ENCODE data around the gene TMX2.

Gene TMX2

DNA sequence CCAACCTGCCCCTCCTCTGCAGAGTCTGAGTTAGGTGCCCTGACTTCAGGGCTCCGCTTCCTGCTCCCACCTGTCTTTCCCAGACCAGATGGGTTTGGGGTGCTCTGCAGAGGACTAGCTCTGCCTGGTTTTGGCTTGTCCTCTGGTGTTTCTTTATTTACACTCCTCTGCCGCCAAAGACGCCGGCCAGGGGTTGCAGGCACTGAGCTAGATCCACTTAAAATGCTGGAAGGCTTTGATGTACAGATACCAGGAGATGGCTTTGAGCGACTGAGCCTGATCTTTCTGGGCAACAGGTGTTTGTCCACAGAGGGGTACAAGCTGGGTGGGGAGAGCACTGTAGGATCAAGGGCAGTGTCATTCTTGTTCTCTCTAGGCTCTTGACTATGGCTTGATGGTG, 32.8 kb downstream of the TMX2 start:
- TF ChIP-seq CREB1 (IDR thresholded peaks at IDR 0.05; ENCODE audit: low read depth) (no peak), TCF12 (IDR thresholded peaks at IDR 0.05; ENCODE audit: low read depth) (no peak), EGR1 (IDR thresholded peaks at IDR 0.05) (no peak), YY1 (IDR thresholded peaks at IDR 0.05; ENCODE audit: low read depth) (no peak), NFIC (IDR thresholded peaks at IDR 0.05) (no peak), TEAD4 (IDR thresholded peaks at IDR 0.05) (no peak), RAD21 (IDR thresholded peaks at IDR 0.05; ENCODE audit: low read depth) (no peak), FOXM1 (IDR thresholded peaks at IDR 0.05; ENCODE audit: borderline replicate concordance, low read depth) (no peak), ZBTB7A (IDR thresholded peaks at IDR 0.05; ENCODE audit: low read depth) (no peak), EP300 (IDR thresholded peaks at IDR 0.05; ENCODE audit: borderline replicate concordance) (no peak), CEBPB (IDR thresholded peaks at IDR 0.05) (no peak), TAF1 (IDR thresholded peaks at IDR 0.05; ENCODE audit: low read depth) (no peak)
- TF ChIP-seq, protein P1, sequence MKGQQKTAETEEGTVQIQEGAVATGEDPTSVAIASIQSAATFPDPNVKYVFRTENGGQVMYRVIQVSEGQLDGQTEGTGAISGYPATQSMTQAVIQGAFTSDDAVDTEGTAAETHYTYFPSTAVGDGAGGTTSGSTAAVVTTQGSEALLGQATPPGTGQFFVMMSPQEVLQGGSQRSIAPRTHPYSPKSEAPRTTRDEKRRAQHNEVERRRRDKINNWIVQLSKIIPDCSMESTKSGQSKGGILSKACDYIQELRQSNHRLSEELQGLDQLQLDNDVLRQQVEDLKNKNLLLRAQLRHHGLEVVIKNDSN (IDR thresholded peaks at IDR 0.05) = no peak
- TF ChIP-seq, protein P2, sequence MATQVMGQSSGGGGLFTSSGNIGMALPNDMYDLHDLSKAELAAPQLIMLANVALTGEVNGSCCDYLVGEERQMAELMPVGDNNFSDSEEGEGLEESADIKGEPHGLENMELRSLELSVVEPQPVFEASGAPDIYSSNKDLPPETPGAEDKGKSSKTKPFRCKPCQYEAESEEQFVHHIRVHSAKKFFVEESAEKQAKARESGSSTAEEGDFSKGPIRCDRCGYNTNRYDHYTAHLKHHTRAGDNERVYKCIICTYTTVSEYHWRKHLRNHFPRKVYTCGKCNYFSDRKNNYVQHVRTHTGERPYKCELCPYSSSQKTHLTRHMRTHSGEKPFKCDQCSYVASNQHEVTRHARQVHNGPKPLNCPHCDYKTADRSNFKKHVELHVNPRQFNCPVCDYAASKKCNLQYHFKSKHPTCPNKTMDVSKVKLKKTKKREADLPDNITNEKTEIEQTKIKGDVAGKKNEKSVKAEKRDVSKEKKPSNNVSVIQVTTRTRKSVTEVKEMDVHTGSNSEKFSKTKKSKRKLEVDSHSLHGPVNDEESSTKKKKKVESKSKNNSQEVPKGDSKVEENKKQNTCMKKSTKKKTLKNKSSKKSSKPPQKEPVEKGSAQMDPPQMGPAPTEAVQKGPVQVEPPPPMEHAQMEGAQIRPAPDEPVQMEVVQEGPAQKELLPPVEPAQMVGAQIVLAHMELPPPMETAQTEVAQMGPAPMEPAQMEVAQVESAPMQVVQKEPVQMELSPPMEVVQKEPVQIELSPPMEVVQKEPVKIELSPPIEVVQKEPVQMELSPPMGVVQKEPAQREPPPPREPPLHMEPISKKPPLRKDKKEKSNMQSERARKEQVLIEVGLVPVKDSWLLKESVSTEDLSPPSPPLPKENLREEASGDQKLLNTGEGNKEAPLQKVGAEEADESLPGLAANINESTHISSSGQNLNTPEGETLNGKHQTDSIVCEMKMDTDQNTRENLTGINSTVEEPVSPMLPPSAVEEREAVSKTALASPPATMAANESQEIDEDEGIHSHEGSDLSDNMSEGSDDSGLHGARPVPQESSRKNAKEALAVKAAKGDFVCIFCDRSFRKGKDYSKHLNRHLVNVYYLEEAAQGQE (IDR thresholded peaks at IDR 0.05; ENCODE audit: low read depth) = no peak
- TF ChIP-seq, protein P3, sequence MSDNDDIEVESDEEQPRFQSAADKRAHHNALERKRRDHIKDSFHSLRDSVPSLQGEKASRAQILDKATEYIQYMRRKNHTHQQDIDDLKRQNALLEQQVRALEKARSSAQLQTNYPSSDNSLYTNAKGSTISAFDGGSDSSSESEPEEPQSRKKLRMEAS (IDR thresholded peaks at IDR 0.05) = no peak

DNA sequence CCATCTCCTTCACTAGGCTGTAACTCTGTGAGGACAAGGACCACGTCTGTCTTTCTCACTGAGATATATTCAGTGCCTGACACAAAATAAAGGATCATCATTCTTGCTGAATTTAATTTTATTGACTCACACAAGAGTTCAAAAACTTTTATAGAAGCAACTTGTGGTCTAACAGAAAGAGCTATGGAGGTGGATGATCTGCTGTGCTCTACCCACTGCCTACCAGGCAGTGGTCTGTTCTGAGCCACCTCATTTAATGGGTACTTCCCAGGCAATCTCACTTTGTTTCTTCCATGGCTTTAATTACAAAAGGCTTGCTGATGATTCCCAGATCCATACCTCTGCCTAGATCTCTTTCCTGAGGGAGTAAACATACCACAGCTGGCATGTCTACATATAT, 34.5 kb downstream of the TMX2 start:
- TF ChIP-seq EGR1 (IDR thresholded peaks at IDR 0.05) = no peak
- no peak for TF ChIP-seq FOXM1 (IDR thresholded peaks at IDR 0.05; ENCODE audit: borderline replicate concordance, low read depth)
- TF ChIP-seq EP300 (IDR thresholded peaks at IDR 0.05; ENCODE audit: borderline replicate concordance) = no peak
- no peak for TF ChIP-seq RAD21 (IDR thresholded peaks at IDR 0.05; ENCODE audit: low read depth)
- TF ChIP-seq TEAD4 (IDR thresholded peaks at IDR 0.05) = no peak

DNA sequence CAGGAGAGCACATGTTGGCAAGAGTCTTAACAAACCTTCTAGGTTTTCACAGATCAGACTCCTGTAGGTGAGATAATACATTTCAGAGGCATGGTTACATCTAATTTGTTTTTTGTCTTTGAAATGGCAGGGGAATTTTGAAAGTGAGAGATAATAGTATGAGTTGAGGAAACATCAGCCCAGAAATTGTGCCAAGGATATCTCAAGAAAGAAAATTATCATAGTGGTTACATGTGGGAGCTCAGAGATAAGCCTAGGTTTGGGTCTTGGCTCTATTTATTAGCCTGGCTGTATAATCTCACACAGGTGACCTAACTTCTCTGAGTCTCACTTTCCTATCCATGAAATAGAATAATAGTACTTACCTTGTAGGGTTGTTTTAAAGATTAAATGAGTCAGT, 38.8 kb downstream of the TMX2 start:
- TF ChIP-seq, protein P3 (IDR thresholded peaks at IDR 0.05) = no peak
- TF ChIP-seq, protein P1 (IDR thresholded peaks at IDR 0.05) = no peak
- TF ChIP-seq FOXM1 (IDR thresholded peaks at IDR 0.05; ENCODE audit: borderline replicate concordance, low read depth) (no peak), EP300 (IDR thresholded peaks at IDR 0.05; ENCODE audit: borderline replicate concordance) (no peak), TAF1 (IDR thresholded peaks at IDR 0.05; ENCODE audit: low read depth) (no peak), RAD21 (IDR thresholded peaks at IDR 0.05; ENCODE audit: low read depth) (no peak), CEBPB (IDR thresholded peaks at IDR 0.05) (no peak), EGR1 (IDR thresholded peaks at IDR 0.05) (no peak), CREB1 (IDR thresholded peaks at IDR 0.05; ENCODE audit: low read depth) (no peak)
- TF ChIP-seq, protein P2 (IDR thresholded peaks at IDR 0.05; ENCODE audit: low read depth) = no peak

DNA sequence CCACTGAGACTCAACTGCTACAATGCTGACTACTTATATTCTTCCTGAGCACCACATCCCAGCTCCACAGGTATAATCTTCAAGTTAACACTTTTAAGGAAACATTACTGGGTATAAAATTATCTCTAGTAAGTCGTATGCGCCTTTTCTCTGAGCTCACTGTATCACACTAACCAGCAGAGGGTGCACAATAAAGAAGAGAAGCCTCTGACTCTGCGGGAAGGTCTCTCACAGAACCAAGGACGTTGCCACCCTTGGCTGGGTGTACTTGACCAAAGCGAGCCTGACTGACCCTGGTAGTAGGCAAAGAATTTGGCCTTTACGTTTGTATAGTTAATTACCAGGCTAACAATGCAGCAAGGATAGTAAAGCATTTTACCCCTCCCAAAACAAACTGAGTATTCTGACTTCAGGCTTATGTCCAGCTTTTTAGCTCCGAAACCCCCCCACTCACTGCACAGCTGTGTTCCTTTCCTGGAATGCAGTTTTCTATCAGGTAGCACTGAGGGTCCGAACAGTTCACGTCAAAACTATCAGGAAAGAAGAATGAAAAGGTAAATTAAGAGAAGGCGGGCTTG, 39.4 kb downstream of the TMX2 start, which contains the start of gene BTBD18:
Gene BTBD18, minus strand, starts transcription at position 144 of the 578 bp plus-strand sequence. CDS start 631 bp downstream, outside the sequence.
- peak; percentile 49 for TF ChIP-seq RAD21 (IDR thresholded peaks at IDR 0.05; ENCODE audit: low read depth)
- no peak for TF ChIP-seq ZBTB7A (IDR thresholded peaks at IDR 0.05; ENCODE audit: low read depth)

DNA sequence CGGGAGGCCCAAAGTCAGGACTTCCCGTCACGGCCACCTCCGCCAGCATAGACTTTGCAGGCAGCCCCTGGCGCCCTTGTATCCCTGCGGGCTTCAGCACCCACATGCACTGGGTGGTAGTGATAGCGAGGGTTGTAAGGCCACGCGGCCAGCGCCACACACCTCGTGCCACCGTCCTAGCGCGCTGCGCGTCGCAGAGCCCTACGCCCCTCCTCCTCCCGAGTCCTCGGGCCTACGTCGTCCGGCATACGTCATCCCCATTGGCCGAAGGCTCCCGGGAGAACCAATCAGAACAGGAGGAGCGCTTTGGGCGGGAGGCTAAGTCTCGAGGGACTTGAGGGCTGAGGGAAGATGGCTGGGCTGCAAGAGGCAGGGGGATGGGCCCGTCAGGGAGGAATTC, 40.6 kb downstream of the TMX2 start:
- no peak for TF ChIP-seq FOXM1 (IDR thresholded peaks at IDR 0.05; ENCODE audit: borderline replicate concordance, low read depth)
- no peak for TF ChIP-seq YY1 (IDR thresholded peaks at IDR 0.05; ENCODE audit: low read depth)
- TF ChIP-seq CREB1 (IDR thresholded peaks at IDR 0.05; ENCODE audit: low read depth) = no peak
- TF ChIP-seq, protein P2 (IDR thresholded peaks at IDR 0.05; ENCODE audit: low read depth) = no peak
- TF ChIP-seq EGR1 (IDR thresholded peaks at IDR 0.05) = no peak
- no peak for TF ChIP-seq ZBTB7A (IDR thresholded peaks at IDR 0.05; ENCODE audit: low read depth)
- no peak for TF ChIP-seq CEBPB (IDR thresholded peaks at IDR 0.05)
- TF ChIP-seq TEAD4 (IDR thresholded peaks at IDR 0.05) = no peak
- TF ChIP-seq TAF1 (IDR thresholded peaks at IDR 0.05; ENCODE audit: low read depth) = no peak
- TF ChIP-seq EP300 (IDR thresholded peaks at IDR 0.05; ENCODE audit: borderline replicate concordance) = no peak
- TF ChIP-seq, protein P3 (IDR thresholded peaks at IDR 0.05) = no peak

Measured in Ishikawa (cell line).